Epidermal melanocyte (primary cell): ENCODE results near the gene CDH23.

ENCODE experiments used
- DNase-seq: peaks from one replicate; pipeline ENCODE4 v3.0.0; 2011; ENCODE audit warnings: low spot score; ENCODE audit not compliant: insufficient read length

The CDH23 gene

DNA sequence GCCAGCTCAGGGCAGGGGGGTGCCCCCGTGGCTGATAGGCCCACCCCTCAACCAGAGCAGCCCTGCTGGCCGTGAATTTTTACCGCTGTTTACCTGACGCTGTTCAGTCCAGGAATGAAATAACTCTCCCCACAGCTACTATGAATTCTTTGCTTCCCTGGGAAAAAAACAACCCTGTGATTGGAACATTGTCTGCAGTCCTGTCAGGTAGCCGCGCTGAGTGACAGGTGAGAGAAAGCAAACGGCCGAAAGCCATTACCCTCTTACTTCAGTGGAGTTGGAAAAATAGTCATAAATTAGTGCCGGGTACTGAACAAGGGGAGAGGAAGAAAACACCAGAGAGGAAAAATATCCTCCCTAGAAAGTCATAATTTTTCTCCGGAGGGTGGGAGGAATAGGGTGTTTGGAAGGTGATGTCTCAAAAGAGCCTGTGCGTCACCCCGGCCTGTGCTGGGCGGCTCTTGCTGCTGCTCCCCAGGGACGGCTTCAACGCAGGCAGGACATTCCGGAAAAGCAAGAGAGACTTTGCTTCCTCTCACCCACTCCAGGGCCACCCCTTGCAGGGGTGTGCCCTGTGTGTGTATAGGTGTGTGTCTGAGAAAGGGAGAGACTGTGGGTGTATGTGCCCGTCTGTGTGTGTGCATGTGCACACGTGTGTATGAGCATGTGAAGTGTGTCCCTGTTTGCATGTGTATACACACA, 69.0 kb downstream of the CDH23 start:
- no peak for DNase-seq

DNA sequence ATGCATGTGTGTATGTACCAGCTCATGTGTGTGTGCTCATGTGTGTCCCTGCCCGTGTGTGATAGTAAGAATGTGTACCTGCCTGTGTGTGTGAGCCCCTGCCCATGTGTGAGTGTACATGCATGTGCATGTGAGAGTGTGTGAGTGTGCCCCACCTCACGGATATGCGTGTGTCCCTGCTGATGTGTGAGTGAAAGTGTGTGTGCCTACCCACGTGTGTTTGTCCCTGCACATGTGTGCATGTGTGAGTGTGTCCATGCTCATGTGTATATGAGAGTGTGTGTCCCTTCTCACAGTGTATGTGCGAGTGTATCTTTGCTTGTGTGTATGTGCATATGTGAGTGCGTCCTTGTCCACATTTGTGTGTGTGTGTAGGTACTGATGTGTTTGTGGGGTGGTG, 69.6 kb downstream of the CDH23 start:
- no peak for DNase-seq

DNA sequence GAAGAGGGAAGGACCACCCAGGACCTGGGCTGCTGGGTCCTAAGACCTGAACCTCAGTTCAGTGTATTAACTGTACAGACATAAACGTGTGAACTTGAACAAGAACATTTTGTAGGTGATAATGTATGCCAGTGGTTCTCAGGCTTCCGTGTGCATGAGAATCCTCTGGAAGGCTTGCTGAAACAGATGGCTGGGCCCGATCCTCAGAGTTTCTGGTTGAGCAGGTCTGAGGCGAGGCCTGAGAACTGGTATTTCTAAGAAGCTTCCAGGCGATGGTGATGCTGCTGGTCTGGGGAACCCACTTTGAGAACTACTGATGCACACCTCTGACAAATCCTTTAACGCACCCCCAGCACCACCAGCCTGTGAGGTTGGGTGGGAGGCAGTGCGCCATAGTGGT, 70.4 kb downstream of the CDH23 start:
- no peak for DNase-seq

DNA sequence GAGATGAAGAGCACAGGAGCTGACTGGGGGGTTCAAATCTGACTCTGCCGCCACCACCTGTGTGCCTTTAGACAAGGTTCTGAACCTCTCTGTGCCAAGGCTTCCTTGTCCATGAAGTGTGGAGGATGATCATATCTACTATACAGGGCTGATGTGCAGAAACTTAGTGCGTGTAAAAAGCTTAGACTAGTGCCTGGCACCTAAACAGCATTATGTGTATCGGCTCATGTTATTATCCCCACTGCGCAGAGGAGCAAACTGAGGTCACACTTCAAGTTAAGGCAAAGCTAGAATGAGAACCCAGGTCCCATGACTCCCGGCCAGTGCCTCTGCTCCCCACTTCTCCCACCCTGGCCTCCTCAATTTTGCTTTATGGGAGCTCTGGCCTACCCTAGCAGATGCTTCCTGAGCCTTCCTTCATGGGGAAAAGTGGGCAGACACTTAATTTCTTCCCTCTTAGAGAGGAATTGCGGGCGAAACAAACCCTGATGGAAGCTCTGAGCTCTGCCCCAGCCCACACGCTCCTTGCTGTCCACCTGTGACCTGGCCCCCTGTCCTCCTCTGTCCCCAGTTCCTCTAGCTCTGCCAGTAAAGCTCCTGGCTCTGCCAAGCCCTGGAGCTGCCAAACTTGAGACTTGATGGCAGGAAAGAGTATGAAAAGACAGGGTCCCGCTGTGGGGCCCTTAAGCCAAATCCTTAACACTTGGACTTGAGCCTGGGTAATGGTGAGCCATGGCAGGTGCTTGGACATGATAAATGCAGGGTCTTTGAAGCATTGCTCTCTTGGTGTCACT, 71.0 kb downstream of the CDH23 start:
- no peak for DNase-seq

DNA sequence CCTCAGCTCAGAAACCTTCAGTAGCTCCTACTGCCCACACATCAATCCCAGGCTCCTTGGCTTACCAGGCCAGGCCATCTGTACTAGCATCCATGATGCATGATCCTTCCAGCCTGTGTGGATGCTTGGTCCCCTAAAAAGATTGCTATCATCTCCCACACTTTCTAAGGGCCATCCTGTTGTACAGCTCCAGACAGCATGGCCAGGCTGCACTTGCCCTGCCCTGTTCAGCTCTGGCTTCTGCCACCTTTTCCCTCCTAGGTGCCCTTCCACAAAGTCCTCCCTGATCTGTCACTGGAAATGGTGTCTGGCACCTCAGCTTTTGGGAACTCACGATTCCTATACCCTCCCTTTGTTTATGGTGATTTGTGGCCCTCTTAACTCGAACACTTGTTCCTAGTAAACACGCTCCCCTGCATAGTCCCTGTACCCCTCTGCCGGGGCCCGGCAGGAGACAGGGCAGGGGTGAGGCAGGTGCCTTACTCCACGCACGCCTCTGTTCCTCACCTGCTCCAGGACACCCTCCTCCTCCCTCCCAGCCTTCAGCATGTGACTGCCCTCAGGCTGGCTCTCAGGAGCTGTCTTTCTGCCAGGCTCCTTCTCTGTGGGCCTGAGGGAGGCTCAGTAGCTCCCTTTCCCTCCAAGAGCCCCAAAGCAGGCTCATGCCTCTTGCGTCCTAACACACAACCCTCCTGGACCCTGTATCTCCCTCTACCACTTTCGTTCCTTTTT, 71.8 kb downstream of the CDH23 start:
- DNase-seq, result no peak

DNA sequence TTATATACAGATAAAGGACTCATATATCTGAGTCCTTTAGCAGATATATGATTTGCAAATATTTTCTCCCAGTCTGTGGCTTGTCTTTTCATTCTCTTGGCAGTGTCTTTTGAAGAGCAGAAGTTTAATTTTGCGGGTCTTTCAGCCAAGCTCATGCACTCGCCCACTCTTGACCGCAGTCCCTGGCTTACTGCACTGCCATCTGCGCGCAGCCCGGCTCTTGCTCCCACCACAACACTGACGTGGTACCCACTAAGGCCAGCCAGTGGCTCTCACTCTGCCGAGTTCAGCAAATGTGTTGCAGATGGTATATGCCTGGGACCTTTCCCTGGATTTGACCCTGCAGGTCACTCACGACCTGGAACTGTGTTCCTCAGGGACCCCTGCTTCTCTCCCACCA, 74.3 kb downstream of the CDH23 start:
- DNase-seq, result no peak

DNA sequence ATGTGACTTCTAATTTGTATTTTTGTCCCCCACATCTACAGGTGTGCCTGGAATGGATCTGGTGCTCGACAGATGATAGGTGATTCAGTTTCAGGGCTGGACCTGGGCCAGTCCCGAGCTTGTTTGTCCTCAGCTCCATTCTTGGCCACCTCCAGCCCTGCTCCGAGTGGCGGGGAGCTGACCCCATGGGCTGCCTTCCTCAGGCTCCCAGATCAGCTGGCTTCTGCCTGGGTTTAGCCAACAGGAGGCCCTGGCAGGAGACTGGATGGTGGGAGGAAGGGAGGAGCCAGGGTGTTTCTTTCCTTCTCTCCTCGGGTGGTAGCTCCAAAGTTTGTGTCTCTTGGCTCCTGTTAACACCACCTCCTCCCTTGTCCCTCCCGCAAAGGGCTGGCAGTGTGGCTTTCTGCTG, 75.2 kb downstream of the CDH23 start:
- no peak for DNase-seq

DNA sequence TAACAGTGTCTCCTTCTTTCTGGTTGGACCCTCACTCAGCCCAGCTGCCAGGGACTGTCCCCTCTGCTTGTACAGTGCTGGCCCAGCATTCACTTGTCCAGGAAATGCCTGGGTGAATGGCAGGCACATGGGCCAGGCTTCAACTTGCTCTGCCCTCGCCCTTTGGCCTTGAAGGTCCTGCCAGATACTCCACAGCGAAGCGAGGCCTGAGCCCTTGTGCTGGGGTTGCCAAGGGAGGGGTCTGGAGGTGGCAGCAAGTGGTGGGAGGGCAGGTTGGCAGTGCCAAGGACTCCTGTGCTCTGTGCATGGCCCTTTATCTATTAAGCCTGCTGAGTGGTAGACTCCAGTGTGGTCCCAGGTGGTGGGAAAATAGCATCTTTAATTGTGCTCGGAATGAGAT, 75.7 kb downstream of the CDH23 start:
- DNase-seq, result no peak

DNA sequence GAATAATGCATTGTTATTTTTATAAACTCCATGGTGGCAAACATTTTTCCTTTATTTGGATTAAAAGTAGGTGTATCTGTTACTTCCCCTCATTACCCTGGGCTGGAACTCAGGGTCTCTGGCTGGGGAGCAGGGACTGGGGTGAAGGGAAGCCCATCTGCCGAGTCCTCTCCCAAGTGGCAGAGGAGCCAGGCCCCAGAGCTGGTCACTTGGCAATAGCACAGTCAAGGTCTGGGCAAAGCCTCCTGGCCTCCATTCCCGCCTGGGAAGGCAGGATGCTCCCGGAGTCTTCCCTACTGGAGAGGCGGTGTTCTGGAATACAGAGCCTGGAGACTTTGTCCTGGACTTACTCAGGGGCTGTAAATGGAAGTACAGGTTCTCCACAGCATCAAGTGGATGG, 76.2 kb downstream of the CDH23 start:
- DNase-seq, result no peak

DNA sequence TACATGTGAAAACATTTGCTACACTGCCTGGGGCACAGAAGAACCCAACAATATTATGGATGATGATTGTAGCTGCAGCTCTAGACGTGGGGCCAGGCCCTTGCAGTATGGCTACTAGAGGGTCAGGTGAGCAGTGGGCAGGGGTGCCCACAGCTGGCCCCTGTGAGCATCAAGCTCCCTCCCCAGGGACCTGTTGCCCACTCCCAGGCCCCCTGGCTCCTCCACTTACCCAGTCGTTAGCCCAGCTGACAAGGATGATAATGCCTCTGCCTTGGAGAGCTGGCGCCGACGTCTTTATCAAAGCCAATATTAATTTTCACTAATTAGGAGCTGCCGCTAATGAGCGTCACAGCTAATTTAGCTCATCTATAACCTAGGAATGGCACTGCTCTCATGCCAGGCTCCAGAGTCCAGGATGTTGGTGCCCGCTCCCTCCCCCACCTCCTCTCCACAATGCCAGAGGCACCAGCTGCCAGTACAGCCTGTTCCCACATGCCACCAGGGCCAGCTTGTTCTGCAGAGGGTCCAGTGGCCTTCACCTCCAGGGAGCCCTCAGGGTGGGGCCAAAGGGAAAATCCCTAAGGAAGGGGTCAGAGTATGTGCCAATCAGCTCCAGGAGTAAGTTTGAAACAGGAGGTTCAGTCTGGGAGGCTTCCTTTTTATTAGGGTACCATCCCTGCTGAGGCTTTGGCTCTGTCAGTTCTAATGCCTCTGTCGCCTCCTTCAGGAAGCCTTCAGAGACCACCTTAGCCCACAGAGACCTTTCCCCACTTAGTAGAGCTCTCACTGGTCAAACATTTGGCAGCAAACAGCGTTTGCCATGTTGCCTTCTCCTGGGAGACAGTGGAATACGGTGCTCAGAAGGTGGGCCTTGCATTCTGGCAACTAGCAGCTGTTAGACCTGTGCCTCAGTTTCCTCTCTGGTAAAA, 77.2 kb downstream of the CDH23 start:
- DNase-seq, result no peak

DNA sequence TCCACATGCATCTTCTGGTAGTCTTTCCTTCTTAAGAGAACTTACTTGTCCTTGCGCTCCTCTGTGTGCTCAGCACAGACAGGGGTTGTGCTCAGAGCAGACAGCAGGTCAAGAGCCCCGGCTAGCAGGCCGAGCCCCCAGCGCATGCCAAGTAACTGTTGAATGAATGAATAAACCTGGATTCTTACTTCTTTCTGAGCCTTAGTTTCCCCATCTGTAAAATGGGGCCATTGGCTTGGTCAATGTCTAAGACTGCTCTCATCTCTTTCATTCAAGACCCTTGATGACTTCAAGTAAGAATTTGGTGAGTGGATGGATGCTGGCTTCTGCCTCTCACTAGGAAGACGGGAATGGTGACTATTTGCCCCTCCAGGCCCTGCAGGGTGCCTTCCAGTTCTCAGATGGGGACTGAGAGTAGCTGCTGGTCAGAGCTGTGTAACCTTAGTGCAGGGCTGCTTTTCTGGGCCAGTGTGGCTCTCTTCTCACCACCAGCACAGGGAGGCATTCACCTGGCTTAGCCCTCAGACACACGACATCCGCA, 78.1 kb downstream of the CDH23 start:
- DNase-seq, result no peak

DNA sequence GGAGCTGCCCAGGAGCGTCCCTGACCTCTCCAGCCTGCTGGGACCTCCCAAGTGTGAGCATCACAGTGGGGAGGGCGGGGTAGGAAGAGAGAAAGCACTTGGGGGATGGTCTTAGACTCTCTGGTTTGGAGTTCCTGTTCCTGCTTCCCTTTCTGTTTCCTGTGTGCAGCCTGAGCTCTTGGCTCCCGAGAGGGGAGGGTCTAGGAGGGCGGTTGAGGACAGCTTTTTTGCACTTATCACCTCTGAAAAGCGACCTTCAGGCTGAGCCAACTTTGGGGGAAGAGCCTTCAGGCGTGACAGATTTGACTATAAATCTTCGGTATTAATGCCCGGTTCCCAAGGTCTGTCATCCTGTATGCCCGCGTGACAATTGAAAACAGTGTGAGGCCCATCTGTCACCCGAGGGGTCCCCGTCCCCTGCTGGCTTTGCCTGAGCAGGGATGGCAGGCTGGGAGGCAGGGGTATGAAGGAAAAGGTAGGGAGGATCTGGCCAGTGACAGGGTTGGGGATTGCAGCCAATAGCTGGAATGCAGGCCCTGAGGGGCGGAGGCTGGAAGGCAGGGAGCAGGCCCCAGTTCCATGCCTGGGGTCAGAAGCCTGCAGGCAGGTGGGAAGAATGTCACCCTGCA, 78.6 kb downstream of the CDH23 start:
- DNase-seq, result no peak

DNA sequence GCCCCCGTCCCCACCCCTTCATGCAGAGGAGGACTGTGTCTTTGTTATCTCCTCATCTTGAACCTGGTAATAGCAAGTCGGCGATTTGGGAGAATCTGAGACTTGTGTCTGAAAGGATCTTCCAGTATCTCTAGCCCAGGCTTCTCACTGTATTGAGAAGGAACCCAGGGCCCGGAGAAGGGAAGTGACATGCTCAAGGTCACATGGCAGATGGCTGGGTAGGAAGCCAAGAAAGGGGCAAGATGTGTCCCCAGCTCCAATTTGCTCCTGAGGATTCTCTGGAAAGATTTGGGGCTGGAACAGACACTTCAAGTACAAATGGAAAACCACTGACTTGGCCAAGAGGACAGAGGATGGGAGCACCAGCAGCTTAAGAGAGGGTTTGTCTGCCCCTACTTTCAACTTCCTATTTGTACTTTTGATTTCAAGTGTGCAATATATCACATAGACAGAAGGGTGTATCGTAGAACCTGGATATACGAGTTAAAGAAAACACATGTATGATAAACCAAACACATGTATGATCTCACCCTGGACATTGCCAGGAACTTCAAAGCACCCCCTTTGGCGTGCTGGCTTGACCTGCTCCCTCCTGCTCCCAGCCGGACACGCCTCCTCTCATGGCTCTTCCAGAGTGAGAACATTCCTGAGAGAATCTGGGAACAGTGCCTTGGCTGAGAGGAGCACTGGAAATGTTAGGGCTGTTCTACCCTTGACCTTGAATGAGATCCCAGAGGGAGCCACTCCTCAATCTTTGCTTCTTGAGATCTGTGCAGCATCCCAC, 79.7 kb downstream of the CDH23 start:
- DNase-seq, result no peak

DNA sequence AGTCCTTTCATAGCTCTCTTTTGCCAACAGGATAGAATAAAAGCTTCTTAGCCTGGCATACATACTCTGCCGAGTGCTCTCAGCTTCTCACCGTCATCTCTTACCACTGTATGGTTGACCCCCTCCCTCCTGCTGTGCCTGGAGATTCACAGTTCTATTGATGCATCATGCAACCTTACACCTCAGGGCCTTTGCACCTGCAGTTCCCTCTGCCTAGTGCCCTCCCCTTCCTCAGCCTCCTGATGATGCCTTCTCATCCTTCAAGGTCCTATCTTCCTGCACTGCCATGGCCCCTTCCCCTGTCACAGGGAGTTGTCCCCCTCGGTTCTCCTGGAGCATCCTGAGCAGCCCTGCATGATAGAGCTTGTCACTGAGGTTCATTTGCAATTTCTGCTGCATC, 81.5 kb downstream of the CDH23 start:
- no peak for DNase-seq

DNA sequence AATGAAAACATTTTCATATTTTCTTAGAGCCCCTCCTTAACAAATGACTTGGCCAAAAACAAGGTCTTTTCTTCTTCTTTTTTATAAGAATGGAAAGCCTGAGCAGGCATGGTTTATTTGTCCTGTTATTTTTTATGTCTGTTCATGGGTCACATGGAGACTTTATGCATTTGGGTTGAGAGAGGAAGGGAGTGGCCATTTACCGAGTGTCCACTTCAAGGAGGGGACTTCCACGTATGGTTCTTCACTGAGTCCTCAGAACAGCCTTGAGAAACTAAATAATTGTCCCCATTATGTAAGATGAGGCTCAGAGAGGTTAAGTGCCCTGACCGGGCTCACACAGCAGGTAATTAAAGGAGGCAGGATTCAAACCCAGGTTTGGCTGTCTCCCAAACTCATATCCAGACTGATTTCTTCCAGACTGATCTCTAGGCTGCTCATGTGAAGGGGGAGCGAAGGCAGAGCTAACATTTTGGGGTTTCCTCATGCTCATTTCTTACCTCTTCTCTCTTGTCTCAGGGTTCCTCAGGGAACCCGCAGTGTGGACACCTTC, 82.2 kb downstream of the CDH23 start:
- DNase-seq, result no peak

DNA sequence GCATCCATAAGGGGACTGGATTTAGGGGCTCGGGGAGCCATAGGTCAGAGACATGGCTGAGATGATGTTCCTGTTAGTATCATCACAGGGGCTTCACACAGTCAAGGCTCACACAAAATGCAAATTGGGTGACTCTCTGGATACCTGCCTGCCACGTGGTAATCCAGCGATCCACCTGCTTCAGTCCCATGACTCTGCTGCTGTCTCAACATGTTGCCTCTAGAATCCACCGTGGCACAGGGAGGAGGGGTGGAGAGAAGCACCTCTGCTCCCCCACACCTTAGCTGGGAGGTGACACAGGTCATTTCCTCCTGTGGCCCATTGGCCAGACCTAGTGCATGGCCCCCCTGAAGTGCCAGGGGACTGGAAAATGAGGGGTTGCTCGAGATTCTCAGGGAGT, 83.1 kb downstream of the CDH23 start:
- DNase-seq, result no peak

DNA sequence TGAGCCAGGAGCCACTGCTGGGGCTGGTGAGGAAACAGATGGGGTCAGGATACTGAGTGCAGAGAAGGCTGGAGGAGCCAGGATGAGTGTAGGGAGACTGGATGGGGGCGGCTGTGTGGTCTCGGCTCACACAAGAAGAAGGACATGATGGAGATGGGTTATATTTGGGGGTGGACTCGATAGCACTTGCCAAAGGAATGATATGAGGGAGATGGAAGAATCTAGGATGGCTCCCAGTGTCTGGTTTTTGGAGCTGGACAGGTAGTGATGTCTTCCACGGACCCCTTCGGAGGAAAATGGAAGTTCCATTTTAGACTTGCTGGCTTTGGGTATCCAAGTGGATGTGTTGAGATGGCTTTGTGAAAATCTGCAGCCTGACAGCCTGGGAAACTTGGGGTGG, 83.9 kb downstream of the CDH23 start:
- DNase-seq, result no peak

DNA sequence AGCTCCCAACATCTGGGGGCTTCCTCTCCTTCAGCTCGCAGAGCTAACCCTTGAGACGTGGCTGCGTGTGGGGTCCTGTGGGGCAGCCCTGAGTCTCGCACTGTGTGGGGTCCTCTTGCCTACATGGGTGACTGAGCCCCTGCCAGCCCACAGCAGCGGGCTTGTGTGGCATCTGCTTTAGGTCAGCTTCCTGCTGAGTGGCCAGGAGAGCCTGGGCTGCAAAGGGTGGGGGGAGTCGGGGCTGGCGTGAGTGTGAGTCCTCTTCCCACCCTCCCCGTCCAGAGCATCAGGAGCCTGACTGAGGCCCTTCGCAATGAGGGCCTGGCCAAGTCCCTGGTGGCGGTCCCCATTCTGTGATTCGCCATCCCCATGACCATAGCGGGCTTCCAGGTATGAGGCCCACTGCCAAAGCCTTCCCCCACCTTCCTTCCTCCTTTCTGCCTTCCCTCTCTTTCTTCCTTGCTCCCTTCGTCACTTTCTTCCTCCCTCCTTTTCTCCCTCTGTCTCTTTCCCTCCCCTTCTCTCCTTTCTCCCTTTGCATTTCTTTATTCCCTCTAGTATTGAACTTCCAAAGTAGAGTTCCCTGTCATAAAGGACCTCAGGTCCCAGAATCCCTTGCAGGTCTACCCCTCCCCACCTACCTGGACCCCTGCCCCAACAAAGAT, 85.2 kb downstream of the CDH23 start:
- DNase-seq, result no peak

DNA sequence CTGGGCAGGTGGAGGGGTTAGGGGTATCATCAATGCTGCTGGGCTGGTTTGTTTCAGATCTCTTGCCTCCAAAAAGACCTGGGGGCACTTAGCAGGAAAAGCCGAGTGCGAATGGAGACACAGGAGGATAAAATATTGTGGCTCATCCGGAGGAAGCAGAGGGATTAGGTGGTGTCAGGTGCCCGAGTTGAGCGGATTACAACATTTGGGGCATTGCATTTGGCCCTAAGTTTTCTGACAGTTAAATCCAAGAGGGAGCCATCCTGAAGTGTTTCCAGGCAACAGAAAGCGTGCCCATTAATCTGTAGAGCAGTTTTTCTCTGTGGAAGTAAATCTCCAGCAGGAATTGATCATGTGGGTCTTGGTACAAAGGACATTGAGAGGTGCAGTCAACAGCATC, 85.9 kb downstream of the CDH23 start:
- DNase-seq, result no peak
